GM23338 (cell line): ENCODE data around the gene EXOC2. TPM values are rescaled to one million over a fixed set of nuclear protein-coding genes. Genes with fewer than 3 reads are reported as not detected.

Source experiments
- ATAC-seq: fragments of 200-7000 bp; cut with Tn5 transposase; 3 replicates; pipeline ENCODE4 v1.9.1; 2020
- DNase-seq: peaks from one replicate; pipeline ENCODE4 v3.0.0-alpha.2; 2015; ENCODE audit warnings: low spot score
- H2AFZ ChIP-seq: fragments of 200-600 bp; sonication (generic); 2 replicates; pipeline ENCODE4 v1.8.0; 2016; ENCODE audit warnings: antibody characterized with exemption, mild to moderate bottlenecking, moderate library complexity
- H3F3A ChIP-seq: fragments of 200-600 bp; sonication (generic); replicated peaks from 2 replicates; pipeline ENCODE4 v1.8.0; 2017; ENCODE audit warnings: antibody characterized with exemption, mixed run types, low read depth
- H3K27ac ChIP-seq: fragments of 200-600 bp; sonication (generic); 2 replicates; pipeline ENCODE4 v1.6.1; 2016; ENCODE audit warnings: low read depth
- H3K27me3 ChIP-seq: fragments of 200-600 bp; sonication (generic); 2 replicates; pipeline ENCODE4 v1.8.0; 2016; ENCODE audit warnings: mild to moderate bottlenecking, mixed run types, moderate library complexity; ENCODE audit not compliant: insufficient read depth
- H3K36me3 ChIP-seq: fragments of 200-600 bp; sonication (generic); 2 replicates; pipeline ENCODE4 v1.8.0; 2016; ENCODE audit warnings: mild to moderate bottlenecking; ENCODE audit not compliant: insufficient read depth
- H3K4me1 ChIP-seq: fragments of 200-600 bp; sonication (generic); 2 replicates; pipeline ENCODE4 v1.8.0; 2016; ENCODE audit warnings: mild to moderate bottlenecking, moderate library complexity; ENCODE audit not compliant: insufficient read depth
- H3K4me2 ChIP-seq: fragments of 200-600 bp; sonication (generic); 2 replicates; pipeline ENCODE4 v1.7.1; 2017; ENCODE audit warnings: mixed run types
- H3K4me3 ChIP-seq: fragments of 200-600 bp; sonication (generic); 2 replicates; pipeline ENCODE4 v1.6.1; 2016; ENCODE audit warnings: mixed run types
- H3K79me2 ChIP-seq: fragments of 200-600 bp; sonication (generic); replicated peaks from 2 replicates; pipeline ENCODE4 v1.8.0; 2017; ENCODE audit warnings: mild to moderate bottlenecking; ENCODE audit not compliant: insufficient read depth
- H3K9me2 ChIP-seq: fragments of 200-600 bp; sonication (generic); 2 replicates; pipeline ENCODE4 v1.8.0; 2017; ENCODE audit not compliant: insufficient read depth
- H4K20me1 ChIP-seq: fragments of 200-600 bp; sonication (generic); replicated peaks from 2 replicates; pipeline ENCODE4 v1.8.0; 2017; ENCODE audit warnings: mild to moderate bottlenecking; ENCODE audit not compliant: insufficient read depth
- H3K27ac Mint-ChIP-seq: 2 replicates; pipeline ENCODE4 v1.8.0; 2020; ENCODE audit warnings: inconsistent platforms, mild to moderate bottlenecking, moderate library complexity, mixed read lengths
- H3K27me3 Mint-ChIP-seq: 3 replicates; pipeline ENCODE4 v1.8.0; 2022; ENCODE audit warnings: low read depth, mild to moderate bottlenecking, moderate library complexity, mixed read lengths, inconsistent platforms; ENCODE audit not compliant: insufficient read depth, poor library complexity
- H3K36me3 Mint-ChIP-seq: 3 replicates; pipeline ENCODE4 v1.8.0; 2021; ENCODE audit warnings: low read depth, mild to moderate bottlenecking, inconsistent platforms, moderate library complexity, mixed read lengths
- H3K4me1 Mint-ChIP-seq: 3 replicates; pipeline ENCODE4 v1.8.0; 2020; ENCODE audit warnings: mild to moderate bottlenecking, inconsistent platforms, mixed read lengths
- H3K4me3 Mint-ChIP-seq: 3 replicates; pipeline ENCODE4 v1.8.0; 2021; ENCODE audit warnings: moderate library complexity, mild to moderate bottlenecking, inconsistent platforms, mixed read lengths
- H3K9me3 Mint-ChIP-seq: 3 replicates; pipeline ENCODE4 v1.8.0; 2020; ENCODE audit warnings: moderate library complexity, mild to moderate bottlenecking, inconsistent platforms, mixed read lengths
- EZH2 ChIP-seq: fragments of 200-600 bp; sonication (generic); IDR thresholded peaks from one replicate; pipeline ENCODE4 v1.8.0; 2017; ENCODE audit warnings: antibody characterized with exemption, mild to moderate bottlenecking, low read depth; ENCODE audit not compliant: unreplicated experiment
- EZH2phosphoT487 ChIP-seq: fragments of 200-600 bp; sonication (generic); IDR thresholded peaks from one replicate; pipeline ENCODE4 v1.8.1; 2018; ENCODE audit warnings: antibody characterized with exemption; ENCODE audit not compliant: unreplicated experiment
- JUNB ChIP-seq: IDR thresholded peaks from one replicate; pipeline ENCODE4 v1.6.1; 2016; ENCODE audit warnings: antibody characterized with exemption; ENCODE audit not compliant: unreplicated experiment
- NANOG ChIP-seq: IDR thresholded peaks from 2 replicates; pipeline ENCODE4 v1.6.1; 2016; ENCODE audit warnings: antibody characterized with exemption, borderline replicate concordance
- POLR2AphosphoS5 ChIP-seq: IDR thresholded peaks from 2 replicates; pipeline ENCODE4 v1.6.1; 2016; ENCODE audit warnings: antibody characterized with exemption, low read depth
- REST ChIP-seq: IDR thresholded peaks from one replicate; pipeline ENCODE4 v1.6.1; 2018; ENCODE audit warnings: antibody characterized with exemption; ENCODE audit not compliant: unreplicated experiment
- STAT1 ChIP-seq: IDR thresholded peaks from one replicate; pipeline ENCODE4 v1.6.1; 2016; ENCODE audit warnings: antibody characterized with exemption; ENCODE audit not compliant: unreplicated experiment
- ZNF114 ChIP-seq: fragments of 250-450 bp; sonication (Bioruptor Pico); IDR thresholded peaks from 2 replicates; pipeline ENCODE4 v1.5.0; 2020; ENCODE audit warnings: mild to moderate bottlenecking, moderate library complexity
- ZNF331 ChIP-seq: fragments of 250-450 bp; sonication (Bioruptor Pico); IDR thresholded peaks from 2 replicates; pipeline ENCODE4 v1.5.0; 2020; ENCODE audit warnings: low read depth, mild to moderate bottlenecking, moderate library complexity
- ZNF462 ChIP-seq: fragments of 250-450 bp; sonication (Bioruptor Pico); IDR thresholded peaks from 2 replicates; pipeline ENCODE4 v1.5.0; 2020; ENCODE audit warnings: mild to moderate bottlenecking, moderate library complexity
- polyA plus RNA-seq: library from polyadenylated mRNA; unstranded; fragments of >200 nt; fragmentation: Nextera tagmentation; extraction: Ambion mirVana; gene quantifications from 2 replicates; pipeline ENCODE4 v1.2.1, GENCODE V29; 2016
- total RNA-seq: library from RNA; depleted of rRNA; stranded (reverse); fragments of >200 nt; shearing (Covaris generic); gene quantifications from 2 replicates; pipeline ENCODE4 v1.2.3, GENCODE V29; 2014
- TF ChIP-seq, protein P1 (sequence below): IDR thresholded peaks from 2 replicates; pipeline ENCODE4 v1.6.1; 2016; ENCODE audit warnings: antibody characterized with exemption
- TF ChIP-seq, protein P2 (sequence below), 2 experiments: fragments of 200-600 bp in 1 of 2; sonication (generic) in 1 of 2; conservative IDR thresholded peaks; 2 replicates each; pipeline versions ENCODE4 v1.5.1 to v1.6.1; 2016 to 2017; ENCODE audit warnings: antibody characterized with exemption in 2 of 2, low read depth in 2 of 2, mild to moderate bottlenecking in 2 of 2, moderate library complexity in 1 of 2

EXOC2 gene
- total and polyA plus RNA-seq, 2 experiments from 2014 or later, result 28.7 to 93.6 TPM

DNA sequence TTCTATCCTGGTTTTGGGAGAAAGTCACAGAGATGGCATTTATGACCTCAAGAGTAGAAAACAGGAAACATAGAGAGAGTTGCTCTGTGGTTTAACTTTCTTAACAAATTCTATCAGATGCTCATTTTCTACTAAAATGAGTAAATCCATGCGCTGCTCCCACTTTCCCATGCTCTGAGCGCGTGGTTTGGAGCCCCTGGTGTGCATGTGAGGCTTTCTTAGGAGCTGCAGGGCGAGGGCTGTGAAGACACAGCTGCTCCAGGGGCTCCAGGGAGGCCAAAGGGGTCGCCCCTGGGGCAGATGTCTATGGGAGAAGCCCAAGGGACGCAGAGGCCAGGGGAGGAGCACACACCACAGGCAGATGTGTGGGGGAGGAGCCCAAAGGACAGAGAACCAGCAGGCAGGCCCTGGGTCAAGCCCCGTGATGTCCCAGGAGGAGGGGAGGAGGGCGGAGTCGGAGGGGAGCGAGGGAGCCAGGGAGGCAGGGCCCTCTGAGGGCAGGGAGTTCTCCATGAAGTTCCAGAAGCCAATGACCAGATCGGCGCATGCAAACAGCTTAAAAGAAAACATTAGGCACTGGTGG, 178.5 kb downstream of the EXOC2 start:
- ATAC-seq, result peak; percentile 94
- Histone ChIP-seq H3K9me2 (no peaks in the 10 kb centered on the region), H3K4me1 (peaks cover 8% of the 10 kb centered on the region), H3F3A (no peaks in the 10 kb centered on the region), H3K79me2 (no peaks in the 10 kb centered on the region), H3K36me3 (peaks cover 7% of the 10 kb centered on the region; the same call in 1 of the 2 replicates), H3K4me3 (no peak overlapping the region), H2AFZ (no peak overlapping the region), H3K27ac (no peak overlapping the region), H4K20me1 (peaks cover 9% of the 10 kb centered on the region; the same call in 1 of the 2 replicates), H3K27me3 (no peaks in the 10 kb centered on the region), H3K4me2 (no peak overlapping the region)
- TF ChIP-seq ZNF114 (CRISPR knock-in tag), result no peak
- TF ChIP-seq POLR2AphosphoS5, result no peak
- TF ChIP-seq JUNB, result no peak
- TF ChIP-seq EZH2phosphoT487, result no peak
- no peak for TF ChIP-seq REST
- no peak for TF ChIP-seq EZH2
- no peak for TF ChIP-seq STAT1
- TF ChIP-seq, protein P1, sequence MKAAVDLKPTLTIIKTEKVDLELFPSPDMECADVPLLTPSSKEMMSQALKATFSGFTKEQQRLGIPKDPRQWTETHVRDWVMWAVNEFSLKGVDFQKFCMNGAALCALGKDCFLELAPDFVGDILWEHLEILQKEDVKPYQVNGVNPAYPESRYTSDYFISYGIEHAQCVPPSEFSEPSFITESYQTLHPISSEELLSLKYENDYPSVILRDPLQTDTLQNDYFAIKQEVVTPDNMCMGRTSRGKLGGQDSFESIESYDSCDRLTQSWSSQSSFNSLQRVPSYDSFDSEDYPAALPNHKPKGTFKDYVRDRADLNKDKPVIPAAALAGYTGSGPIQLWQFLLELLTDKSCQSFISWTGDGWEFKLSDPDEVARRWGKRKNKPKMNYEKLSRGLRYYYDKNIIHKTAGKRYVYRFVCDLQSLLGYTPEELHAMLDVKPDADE, result no peak
- TF ChIP-seq, protein P2, sequence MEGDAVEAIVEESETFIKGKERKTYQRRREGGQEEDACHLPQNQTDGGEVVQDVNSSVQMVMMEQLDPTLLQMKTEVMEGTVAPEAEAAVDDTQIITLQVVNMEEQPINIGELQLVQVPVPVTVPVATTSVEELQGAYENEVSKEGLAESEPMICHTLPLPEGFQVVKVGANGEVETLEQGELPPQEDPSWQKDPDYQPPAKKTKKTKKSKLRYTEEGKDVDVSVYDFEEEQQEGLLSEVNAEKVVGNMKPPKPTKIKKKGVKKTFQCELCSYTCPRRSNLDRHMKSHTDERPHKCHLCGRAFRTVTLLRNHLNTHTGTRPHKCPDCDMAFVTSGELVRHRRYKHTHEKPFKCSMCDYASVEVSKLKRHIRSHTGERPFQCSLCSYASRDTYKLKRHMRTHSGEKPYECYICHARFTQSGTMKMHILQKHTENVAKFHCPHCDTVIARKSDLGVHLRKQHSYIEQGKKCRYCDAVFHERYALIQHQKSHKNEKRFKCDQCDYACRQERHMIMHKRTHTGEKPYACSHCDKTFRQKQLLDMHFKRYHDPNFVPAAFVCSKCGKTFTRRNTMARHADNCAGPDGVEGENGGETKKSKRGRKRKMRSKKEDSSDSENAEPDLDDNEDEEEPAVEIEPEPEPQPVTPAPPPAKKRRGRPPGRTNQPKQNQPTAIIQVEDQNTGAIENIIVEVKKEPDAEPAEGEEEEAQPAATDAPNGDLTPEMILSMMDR (conservative IDR thresholded peaks at IDR 0.05; ENCODE audit: low read depth in 2 of 2), result no peak
- no peak for TF ChIP-seq ZNF462 (CRISPR knock-in tag)
- no peak for TF ChIP-seq NANOG
- no peak for TF ChIP-seq ZNF331 (CRISPR knock-in tag)
- Mint-ChIP-seq H3K27me3 (no peaks in the 10 kb centered on the region), H3K9me3 (peaks cover 9% of the 10 kb centered on the region; the same call in 2 of the 3 replicates), H3K4me3 (no peak overlapping the region), H3K4me1 (peaks cover 13% of the 10 kb centered on the region), H3K36me3 (peaks cover 11% of the 10 kb centered on the region), H3K27ac (no peak overlapping the region)
- DNase-seq, result peak; percentile 60
